OCI-LY3 (cell line): ENCODE results near the gene AK4.

Experiments
- H2AFZ ChIP-seq: fragments of 200-600, 300-600 bp; shearing (Covaris generic); 2 replicates; pipeline ENCODE4 v1.6.0; 2014; ENCODE audit warnings: antibody characterized with exemption, low read depth, low read length
- H3K27ac ChIP-seq: fragments of 200-600, 300-600 bp; sonication (generic); 2 replicates; pipeline ENCODE4 v1.5.1; 2014; ENCODE audit warnings: mild to moderate bottlenecking, low read length, moderate library complexity, mixed read lengths
- H3K27me3 ChIP-seq: fragments of 200-600, 300-600 bp; sonication (generic); 2 replicates; pipeline ENCODE4 v1.6.1; 2014; ENCODE audit warnings: low read depth, low read length, mixed read lengths
- H3K36me3 ChIP-seq: fragments of 200-600, 300-600 bp; sonication (generic); replicated peaks from 2 replicates; pipeline ENCODE3; 2014; ENCODE audit warnings: low read depth, low read length, mixed read lengths
- H3K4me1 ChIP-seq: fragments of 300-600, 200-600 bp; sonication (generic); 2 replicates; pipeline ENCODE4 v1.6.1; 2014; ENCODE audit warnings: low read length, mixed read lengths
- H3K4me2 ChIP-seq: fragments of 200-600, 300-600 bp; sonication (generic); 2 replicates; pipeline ENCODE4 v1.6.1; 2014; ENCODE audit warnings: low read length, mixed read lengths
- H3K4me3 ChIP-seq: fragments of 300-600, 200-600 bp; sonication (generic); 2 replicates; pipeline ENCODE4 v1.5.1; 2014; ENCODE audit warnings: antibody characterized with exemption, mild to moderate bottlenecking, low read length, moderate library complexity
- H3K79me2 ChIP-seq: fragments of 300-600, 200-600 bp; shearing (Covaris generic); 2 replicates; pipeline ENCODE4 v1.6.1; 2014; ENCODE audit warnings: mild to moderate bottlenecking, low read length, mixed read lengths
- H3K9ac ChIP-seq: fragments of 300-600, 200-600 bp; shearing (Covaris generic); 2 replicates; pipeline ENCODE4 v1.6.0; 2014; ENCODE audit warnings: mild to moderate bottlenecking, low read length, moderate library complexity
- H3K9me3 ChIP-seq: fragments of 200-600, 300-600 bp; shearing (Covaris generic); 2 replicates; pipeline ENCODE4 v1.6.1; 2014; ENCODE audit warnings: low read length, mixed read lengths; ENCODE audit not compliant: insufficient read depth
- H4K20me1 ChIP-seq: fragments of 200-600, 300-600 bp; sonication (generic); 2 replicates; pipeline ENCODE4 v1.6.1; 2016; ENCODE audit warnings: low read length, mixed read lengths; ENCODE audit not compliant: insufficient read depth
- CTCF ChIP-seq: fragments of 200-600, 300-600 bp; sonication (generic); IDR thresholded peaks from 2 replicates; pipeline ENCODE4 v1.5.1; 2014; ENCODE audit warnings: antibody characterized with exemption, low read length, low read depth
- EZH2phosphoT487 ChIP-seq: fragments of 200-600 bp; shearing (Covaris generic); IDR thresholded peaks from 2 replicates; pipeline ENCODE4 v1.6.1; 2018; ENCODE audit warnings: antibody characterized with exemption, mixed run types, low read depth

The AK4 gene

GRCh38 chr1:65195495-65196417, 47.8 kb downstream of the AK4 start:
- no peak overlapping the region for H2AFZ ChIP-seq
- H3K9me3 ChIP-seq: no peaks in the 10 kb centered on the region
- H3K36me3 ChIP-seq: peaks cover 14% of the 10 kb centered on the region
- H3K4me1 ChIP-seq: no peaks in the 10 kb centered on the region
- H3K27ac ChIP-seq: no peak overlapping the region
- H3K4me3 ChIP-seq: no peak overlapping the region
- H3K79me2 ChIP-seq: no peaks in the 10 kb centered on the region
- no peak overlapping the region for H3K4me2 ChIP-seq
- TF ChIP-seq CTCF: no peak
- no peak for TF ChIP-seq EZH2phosphoT487
- no peaks in the 10 kb centered on the region for H3K27me3 ChIP-seq
- H3K9ac ChIP-seq: no peak overlapping the region
- no peaks in the 10 kb centered on the region for H4K20me1 ChIP-seq

- Histone ChIP-seq H3K9me3 (no peaks in the 10 kb centered on the region), H3K79me2 (no peaks in the 10 kb centered on the region), H3K27me3 (no peaks in the 10 kb centered on the region), H3K36me3 (peaks cover 4% of the 10 kb centered on the region), H4K20me1 (no peaks in the 10 kb centered on the region), H3K9ac (no peak overlapping the region), H3K4me3 (no peak overlapping the region), H2AFZ (no peak overlapping the region), H3K4me2 (no peak overlapping the region), H3K27ac (no peak overlapping the region), H3K4me1 (no peaks in the 10 kb centered on the region)
- TF ChIP-seq EZH2phosphoT487 (no peak), CTCF (no peak)
Observed at GRCh38 chr1:65196926-65197325, 48.9 kb downstream of the AK4 start.

GRCh38 chr1:65197636-65198035, 49.6 kb downstream of the AK4 start:
- no peaks in the 10 kb centered on the region for H3K79me2 ChIP-seq
- no peaks in the 10 kb centered on the region for H3K9me3 ChIP-seq
- peaks cover 2% of the 10 kb centered on the region for H3K36me3 ChIP-seq
- H3K4me3 ChIP-seq: no peak overlapping the region
- H3K27ac ChIP-seq: no peak overlapping the region
- TF ChIP-seq CTCF (no peak), EZH2phosphoT487 (no peak)
- H3K4me2 ChIP-seq: no peak overlapping the region
- no peaks in the 10 kb centered on the region for H4K20me1 ChIP-seq
- H3K9ac ChIP-seq: no peak overlapping the region
- no peaks in the 10 kb centered on the region for H3K27me3 ChIP-seq
- H3K4me1 ChIP-seq: no peaks in the 10 kb centered on the region
- no peak overlapping the region for H2AFZ ChIP-seq

GRCh38 chr1:65198096-65198495, 50.1 kb downstream of the AK4 start:
- no peak overlapping the region for H3K4me3 ChIP-seq
- H3K4me1 ChIP-seq: no peaks in the 10 kb centered on the region
- H3K36me3 ChIP-seq: no peaks in the 10 kb centered on the region
- no peaks in the 10 kb centered on the region for H3K79me2 ChIP-seq
- H3K27me3 ChIP-seq: no peaks in the 10 kb centered on the region
- H3K4me2 ChIP-seq: no peak overlapping the region
- H3K9me3 ChIP-seq: no peaks in the 10 kb centered on the region
- H3K27ac ChIP-seq: no peak overlapping the region
- H2AFZ ChIP-seq: no peak overlapping the region
- no peaks in the 10 kb centered on the region for H4K20me1 ChIP-seq
- TF ChIP-seq EZH2phosphoT487: no peak
- no peak for TF ChIP-seq CTCF
- no peak overlapping the region for H3K9ac ChIP-seq
